Natural killer cell (primary cell): ENCODE measurements around the gene KCTD18. TPM values are rescaled to one million over a fixed set of nuclear protein-coding genes. Genes with fewer than 3 reads are reported as not detected.

Experiments used
- ATAC-seq, 3 donors: fragments of 150-1000 bp in 2 of 3; fragments of 200-7000 bp in 1 of 3; cut with Tn5 transposase; 1 replicate in 1 of 3; 2 replicates in 2 of 3; pipeline ENCODE4 v1.10.0; 2021; ENCODE audit warnings: mild to moderate bottlenecking in 2 of 3, moderate library complexity in 2 of 3
- DNase-seq, 2 donors: peaks; one replicate each; pipeline versions ENCODE4 v3.0.0 to v3.0.0-alpha.2; 2013 to 2021; ENCODE audit warnings: mixed read lengths in 1 of 2
- H3K27ac ChIP-seq: one replicate; pipeline ENCODE4 v1.5.1; 2013; ENCODE audit warnings: mild to moderate bottlenecking, low read length
- H3K27me3 ChIP-seq: one replicate; pipeline ENCODE4 v1.6.1; 2013; ENCODE audit warnings: low read length; ENCODE audit not compliant: control insufficient read depth, insufficient read depth
- H3K36me3 ChIP-seq: one replicate; pipeline ENCODE4 v1.6.1; 2013; ENCODE audit warnings: low read length; ENCODE audit not compliant: control insufficient read depth, insufficient read depth
- H3K4me1 ChIP-seq: one replicate; pipeline ENCODE4 v1.6.1; 2013; ENCODE audit warnings: low read length; ENCODE audit not compliant: control insufficient read depth, insufficient read depth
- H3K4me3 ChIP-seq: one replicate; pipeline ENCODE4 v1.5.1; 2013; ENCODE audit warnings: low read length
- H3K9me3 ChIP-seq: one replicate; pipeline ENCODE4 v1.6.1; 2013; ENCODE audit warnings: low read length; ENCODE audit not compliant: control insufficient read depth, insufficient read depth
- H3K27ac Mint-ChIP-seq, 2 donors: one replicate each; pipeline ENCODE4 v1.8.0; 2022; ENCODE audit warnings: mild to moderate bottlenecking in 2 of 2, mixed read lengths in 2 of 2, moderate library complexity in 1 of 2
- H3K27me3 Mint-ChIP-seq, 2 donors: one replicate each; pipeline ENCODE4 v1.8.0; 2022; ENCODE audit warnings: low read depth in 2 of 2, mixed read lengths in 2 of 2
- H3K36me3 Mint-ChIP-seq: one replicate; pipeline ENCODE4 v1.8.0; 2022; ENCODE audit warnings: mixed read lengths
- H3K4me1 Mint-ChIP-seq, 2 donors: one replicate each; pipeline ENCODE4 v1.8.0; 2022; ENCODE audit warnings: mixed read lengths in 2 of 2
- H3K4me3 Mint-ChIP-seq: one replicate; pipeline ENCODE4 v1.8.0; 2022; ENCODE audit warnings: mild to moderate bottlenecking, moderate library complexity, mixed read lengths
- H3K9me3 Mint-ChIP-seq, 2 donors: one replicate each; pipeline ENCODE4 v1.8.0; 2022; ENCODE audit warnings: mixed read lengths in 2 of 2
- CTCF ChIP-seq: fragments of 200-600 bp; IDR thresholded peaks from one replicate; pipeline ENCODE4 v1.8.0; 2022; ENCODE audit warnings: antibody characterized with exemption
- WGBS: methylation state at CpG from one replicate; pipeline ENCODE4 v1.1.7; 2013; ENCODE audit warnings: missing lambda C conversion rate; ENCODE audit not compliant: insufficient coverage; 5-methylcytosine and 5-hydroxymethylcytosine counted together
- intact Hi-C: fragments of 100-400 bp; cut with micrococcal nuclease; formaldehyde crosslinking; loops from one replicate; pipeline ENCODE4 v1.14.2; 2022
- total RNA-seq, 4 donors: library from RNA; stranded (reverse); fragments of 120-200 nt in 1 of 4; gene quantifications; one replicate each; pipeline versions ENCODE4 v1.2.3 to v1.2.4, GENCODE V29; 2013 to 2022

The KCTD18 gene
- total RNA-seq, 3 donors from 2014 or later (not counting 1 experiment from before 2014, with no cell fraction given): 16.1 to 21.3 (median 20.9) TPM

GRCh38 chr2:200447139-200447855 lies 62.6 kb downstream of the KCTD18 start:
- H3K4me1 Mint-ChIP-seq: no peaks in the 10 kb centered on the region
- Histone ChIP-seq H3K36me3 (no peaks in the 10 kb centered on the region), H3K4me1 (no peaks in the 10 kb centered on the region), H3K4me3 (no peak overlapping the region), H3K27me3 (no peaks in the 10 kb centered on the region), H3K9me3 (no peaks in the 10 kb centered on the region), H3K27ac (no peak overlapping the region)
- H3K9me3 Mint-ChIP-seq: no peaks in the 10 kb centered on the region
- no peak for TF ChIP-seq CTCF
- DNase-seq (no peak), ATAC-seq (no peak)
- no peak overlapping the region for H3K4me3 Mint-ChIP-seq
- intact Hi-C loops: no loop called here
- no peaks in the 10 kb centered on the region for H3K36me3 Mint-ChIP-seq
- H3K27ac Mint-ChIP-seq: no peak overlapping the region
- 97% methylated on average over 3 of the region's 4 CpGs for WGBS
- H3K27me3 Mint-ChIP-seq: no peaks in the 10 kb centered on the region

DNA sequence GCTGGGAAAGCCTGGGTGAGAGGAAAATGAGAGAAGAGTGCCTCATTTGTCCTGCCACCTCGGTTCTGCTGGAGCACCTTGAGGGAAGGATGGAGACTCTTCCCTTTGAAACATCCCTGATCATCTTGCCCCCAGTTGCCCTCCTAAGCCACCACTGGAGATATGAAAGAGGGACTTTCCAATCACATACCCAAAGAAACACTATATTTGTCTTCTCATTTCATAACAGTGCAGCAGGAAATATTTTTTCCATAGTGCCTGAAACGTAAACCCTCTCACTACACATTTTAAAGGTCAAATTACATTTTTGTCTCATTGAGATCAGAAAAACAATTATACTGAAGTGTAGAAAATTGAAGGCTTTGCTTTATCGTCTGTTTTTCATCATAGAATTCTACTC lies 63.3 kb downstream of the KCTD18 start:
- no peak overlapping the region for H3K27ac Mint-ChIP-seq
- no peaks in the 10 kb centered on the region for H3K36me3 Mint-ChIP-seq
- no peak overlapping the region for H3K4me3 ChIP-seq
- no peaks in the 10 kb centered on the region for H3K27me3 Mint-ChIP-seq
- H3K9me3 ChIP-seq: no peaks in the 10 kb centered on the region
- no peaks in the 10 kb centered on the region for H3K4me1 Mint-ChIP-seq
- ATAC-seq (no peak), DNase-seq (no peak)
- no peak for TF ChIP-seq CTCF
- H3K27ac ChIP-seq: no peak overlapping the region
- intact Hi-C loops: no loop called here
- H3K4me3 Mint-ChIP-seq: no peak overlapping the region
- 93% methylated on average over 2 of the region's 3 CpGs for WGBS
- no peaks in the 10 kb centered on the region for H3K36me3 ChIP-seq
- H3K27me3 ChIP-seq: no peaks in the 10 kb centered on the region
- H3K9me3 Mint-ChIP-seq: no peaks in the 10 kb centered on the region
- no peaks in the 10 kb centered on the region for H3K4me1 ChIP-seq

- no peaks in the 10 kb centered on the region for H3K27me3 Mint-ChIP-seq
- DNase-seq: no peak
- H3K4me1 Mint-ChIP-seq: no peaks in the 10 kb centered on the region
- Histone ChIP-seq H3K9me3 (no peaks in the 10 kb centered on the region), H3K4me3 (no peak overlapping the region), H3K27ac (no peak overlapping the region), H3K4me1 (no peaks in the 10 kb centered on the region), H3K36me3 (no peaks in the 10 kb centered on the region), H3K27me3 (no peaks in the 10 kb centered on the region)
- H3K27ac Mint-ChIP-seq: no peak overlapping the region
- H3K4me3 Mint-ChIP-seq: no peak overlapping the region
- intact Hi-C loops: no loop called here
- no peak for TF ChIP-seq CTCF
- WGBS: 85% methylated on average over 1 of the region's 1 CpG
- no peak for ATAC-seq
- H3K9me3 Mint-ChIP-seq: no peaks in the 10 kb centered on the region
- H3K36me3 Mint-ChIP-seq: no peaks in the 10 kb centered on the region
Observed at GRCh38 chr2:200445284-200445683, 64.6 kb downstream of the KCTD18 start.

DNA sequence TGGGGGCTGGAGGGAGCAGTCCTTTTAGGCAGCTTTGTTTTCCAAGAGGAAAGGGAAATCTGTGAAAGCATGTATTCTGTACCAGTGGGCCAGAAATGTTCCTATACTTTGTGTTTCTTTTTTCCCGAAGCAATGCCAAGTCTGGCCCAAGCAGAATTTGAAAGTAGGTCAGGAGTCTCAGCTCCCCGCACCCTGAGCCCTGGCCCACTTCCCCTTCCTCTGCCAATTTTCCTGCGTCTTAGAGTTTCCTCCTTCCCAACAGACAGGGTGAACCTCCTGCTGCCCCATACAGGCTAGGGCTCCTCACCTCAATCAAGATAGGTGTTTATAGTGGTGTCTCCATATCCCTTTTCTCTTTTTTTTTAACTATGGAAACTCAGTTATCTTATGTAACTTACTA lies 65.3 kb downstream of the KCTD18 start:
- intact Hi-C loops: no loop called here
- WGBS: 75% methylated on average over 2 of the region's 3 CpGs
- Mint-ChIP-seq H3K36me3 (no peaks in the 10 kb centered on the region), H3K9me3 (no peaks in the 10 kb centered on the region), H3K4me1 (no peaks in the 10 kb centered on the region), H3K27me3 (no peaks in the 10 kb centered on the region), H3K27ac (no peak overlapping the region), H3K4me3 (no peak overlapping the region)
- ATAC-seq (no peak), DNase-seq (no peak)
- no peaks in the 10 kb centered on the region for H3K27me3 ChIP-seq
- no peak overlapping the region for H3K4me3 ChIP-seq
- H3K36me3 ChIP-seq: no peaks in the 10 kb centered on the region
- H3K4me1 ChIP-seq: no peaks in the 10 kb centered on the region
- H3K27ac ChIP-seq: no peak overlapping the region
- no peak for TF ChIP-seq CTCF
- H3K9me3 ChIP-seq: no peaks in the 10 kb centered on the region
